ENCODE measurements around the gene SUV39H1.
"Not testable (repeated sequence)": the region's sequence is repeated elsewhere in the genome, so short reads cannot be mapped to it uniquely, and the experiment has no call there.

GRCh38 chrX:48654746-48655145 lies 41.8 kb upstream of the SUV39H1 start:
- TF ChIP-seq EZH2 (IDR thresholded peaks at IDR 0.05; ENCODE audit: insufficient read depth, poor library complexity, severe bottlenecking); EZH2phosphoT487 (IDR thresholded peaks at IDR 0.05; ENCODE audit: insufficient read depth, low read depth): not testable (repeated sequence)
